OCI-M2 (cell line): ENCODE data around the gene EXOC6B.

ENCODE experiments used
- DNase-seq: peaks from one replicate; lab custom pipeline; 2025; ENCODE audit not compliant: unreplicated experiment; lab: John Stamatoyannopoulos, UW

Gene EXOC6B

GRCh38 chr2:72181616-72182015 is 644.2 kb downstream of the EXOC6B start:
- no peak for DNase-seq

- DNase-seq = no peak
Observed at GRCh38 chr2:72180351-72180750, 645.5 kb downstream of the EXOC6B start.

- DNase-seq = no peak
Observed at GRCh38 chr2:72178551-72178950, 647.3 kb downstream of the EXOC6B start.

- no peak for DNase-seq
Observed at GRCh38 chr2:72176281-72176680, 649.6 kb downstream of the EXOC6B start.

- no peak for DNase-seq
Observed at GRCh38 chr2:72175636-72176035, 650.2 kb downstream of the EXOC6B start.

GRCh38 chr2:72173640-72174321 is 652.1 kb downstream of the EXOC6B start:
- no peak for DNase-seq

GRCh38 chr2:72172478-72172877 is 653.4 kb downstream of the EXOC6B start:
- DNase-seq = no peak

GRCh38 chr2:72166279-72166678 is 659.6 kb downstream of the EXOC6B start:
- DNase-seq = no peak

GRCh38 chr2:72165792-72166191 is 660.0 kb downstream of the EXOC6B start:
- no peak for DNase-seq

GRCh38 chr2:72162574-72162973 is 663.3 kb downstream of the EXOC6B start:
- no peak for DNase-seq

- DNase-seq = no peak
Observed at GRCh38 chr2:72159211-72159993, 666.4 kb downstream of the EXOC6B start.

GRCh38 chr2:72157871-72158771 is 667.7 kb downstream of the EXOC6B start:
- DNase-seq = no peak

GRCh38 chr2:72156872-72157271 is 669.0 kb downstream of the EXOC6B start:
- DNase-seq = no peak

GRCh38 chr2:72155737-72156136 is 670.1 kb downstream of the EXOC6B start:
- no peak for DNase-seq

- DNase-seq = no peak
Observed at GRCh38 chr2:72155151-72155550, 670.7 kb downstream of the EXOC6B start.

- DNase-seq = no peak
Observed at GRCh38 chr2:72154386-72154975, 671.4 kb downstream of the EXOC6B start.

- no peak for DNase-seq
Observed at GRCh38 chr2:72153924-72154323, 671.9 kb downstream of the EXOC6B start.

GRCh38 chr2:72153026-72153791 is 672.6 kb downstream of the EXOC6B start:
- DNase-seq = no peak

- no peak for DNase-seq
Observed at GRCh38 chr2:72150861-72151356, 674.9 kb downstream of the EXOC6B start.

- DNase-seq = peak; percentile 46
Observed at GRCh38 chr2:72150157-72150860, 675.5 kb downstream of the EXOC6B start.
